GM12878 (cell line): Measurements from ENCODE around the gene MGAT2.

Source experiments
- CREB1 ChIP-seq: IDR thresholded peaks from 2 replicates; pipeline ENCODE4 v1.6.1; 2012; ENCODE audit warnings: low read depth, mild to moderate bottlenecking, inconsistent platforms
- IKZF1 ChIP-seq: fragments of 450-650 bp; conservative IDR thresholded peaks from 2 replicates; pipeline ENCODE4 v1.6.1; 2017; ENCODE audit warnings: antibody characterized with exemption, mild to moderate bottlenecking
- PAX5 ChIP-seq: IDR thresholded peaks from 2 replicates; pipeline ENCODE4 v1.6.1; 2011; ENCODE audit warnings: low read depth, low read length, borderline replicate concordance
- POLR2A ChIP-seq: IDR thresholded peaks from 2 replicates; pipeline ENCODE4 v1.6.1; 2011; ENCODE audit warnings: low read depth, mild to moderate bottlenecking, low read length
- PRDM15 ChIP-seq: fragments of 450-650 bp; formaldehyde crosslinking; IDR thresholded peaks from 2 replicates; pipeline ENCODE4 v1.4.0; 2020; ENCODE audit warnings: mild to moderate bottlenecking, moderate library complexity
- SIN3A ChIP-seq: IDR thresholded peaks from 2 replicates; pipeline ENCODE4 v1.6.1; 2012; ENCODE audit warnings: low read depth, low read length, improper control_type of control experiment
- YY1 ChIP-seq: IDR thresholded peaks from 2 replicates; pipeline ENCODE4 v1.6.1; 2011; ENCODE audit warnings: low read depth, mild to moderate bottlenecking, low read length
- TF ChIP-seq, protein P1 (sequence below), 3 experiments: IDR thresholded peaks in 2 of 3; conservative IDR thresholded peaks in 1 of 3; 2 replicates each; pipeline ENCODE4 v1.5.1; 2011; ENCODE audit warnings: low read depth in 3 of 3, low read length in 3 of 3, mild to moderate bottlenecking in 3 of 3, control low read depth in 2 of 3, moderate library complexity in 2 of 3, inconsistent platforms in 1 of 3, mixed read lengths in 1 of 3; ENCODE audit not compliant: control insufficient read depth in 2 of 3, insufficient read depth in 1 of 3; ENCODE audit errors: extremely low read depth in 1 of 3

GRCh38 chr14:49598189-49598484, 22.5 kb upstream of the MGAT2 start:
- TF ChIP-seq PAX5 (no peak), CREB1 (no peak), IKZF1 (no peak), YY1 (no peak), SIN3A (no peak), POLR2A (no peak), PRDM15 (CRISPR knock-in tag) (no peak)
- TF ChIP-seq, protein P1, sequence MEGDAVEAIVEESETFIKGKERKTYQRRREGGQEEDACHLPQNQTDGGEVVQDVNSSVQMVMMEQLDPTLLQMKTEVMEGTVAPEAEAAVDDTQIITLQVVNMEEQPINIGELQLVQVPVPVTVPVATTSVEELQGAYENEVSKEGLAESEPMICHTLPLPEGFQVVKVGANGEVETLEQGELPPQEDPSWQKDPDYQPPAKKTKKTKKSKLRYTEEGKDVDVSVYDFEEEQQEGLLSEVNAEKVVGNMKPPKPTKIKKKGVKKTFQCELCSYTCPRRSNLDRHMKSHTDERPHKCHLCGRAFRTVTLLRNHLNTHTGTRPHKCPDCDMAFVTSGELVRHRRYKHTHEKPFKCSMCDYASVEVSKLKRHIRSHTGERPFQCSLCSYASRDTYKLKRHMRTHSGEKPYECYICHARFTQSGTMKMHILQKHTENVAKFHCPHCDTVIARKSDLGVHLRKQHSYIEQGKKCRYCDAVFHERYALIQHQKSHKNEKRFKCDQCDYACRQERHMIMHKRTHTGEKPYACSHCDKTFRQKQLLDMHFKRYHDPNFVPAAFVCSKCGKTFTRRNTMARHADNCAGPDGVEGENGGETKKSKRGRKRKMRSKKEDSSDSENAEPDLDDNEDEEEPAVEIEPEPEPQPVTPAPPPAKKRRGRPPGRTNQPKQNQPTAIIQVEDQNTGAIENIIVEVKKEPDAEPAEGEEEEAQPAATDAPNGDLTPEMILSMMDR (IDR thresholded peaks at IDR 0.05 in 2 of 3, conservative IDR thresholded peaks at IDR 0.05 in 1 of 3; ENCODE audit: control insufficient read depth in 2 of 3, extremely low read depth in 1 of 3, insufficient read depth in 1 of 3, low read depth in 3 of 3, low read length in 3 of 3): no peak
